NCI-H1694 treated with DMSO at 0.1 percent for 48 hours (cell line): Measurements from ENCODE around the gene GPR183.
"Not testable (repeated sequence)": the region's sequence is repeated elsewhere in the genome, so short reads cannot be mapped to it uniquely, and the experiment has no call there.

Experiments used
- DNase-seq: peaks from one replicate; lab custom pipeline; 2025; lab: John Stamatoyannopoulos, UW

GPR183 gene

GRCh38 chr13:99269627-99270241 is 37.5 kb downstream of the GPR183 start:
- peak; percentile 63 for DNase-seq

DNA sequence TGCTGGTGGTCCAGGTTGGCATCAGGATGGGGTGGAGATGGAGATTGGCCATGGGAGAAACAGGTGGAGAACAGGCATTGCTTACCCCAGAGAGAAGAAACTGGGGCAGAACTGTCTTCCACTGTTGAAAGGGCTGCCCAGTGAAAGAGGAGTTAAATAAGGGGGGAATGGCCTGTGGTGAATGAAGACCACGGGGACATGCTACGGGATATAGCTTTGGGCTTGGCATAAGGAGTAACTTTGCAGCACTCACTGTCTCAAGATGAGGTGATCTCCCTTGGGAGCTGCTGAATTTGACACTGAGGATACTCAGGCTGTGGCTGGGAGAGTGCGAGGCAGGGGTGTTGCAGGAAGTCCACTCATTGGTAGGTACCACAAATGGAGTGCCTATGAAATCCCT is 38.4 kb downstream of the GPR183 start:
- no peak for DNase-seq

DNA sequence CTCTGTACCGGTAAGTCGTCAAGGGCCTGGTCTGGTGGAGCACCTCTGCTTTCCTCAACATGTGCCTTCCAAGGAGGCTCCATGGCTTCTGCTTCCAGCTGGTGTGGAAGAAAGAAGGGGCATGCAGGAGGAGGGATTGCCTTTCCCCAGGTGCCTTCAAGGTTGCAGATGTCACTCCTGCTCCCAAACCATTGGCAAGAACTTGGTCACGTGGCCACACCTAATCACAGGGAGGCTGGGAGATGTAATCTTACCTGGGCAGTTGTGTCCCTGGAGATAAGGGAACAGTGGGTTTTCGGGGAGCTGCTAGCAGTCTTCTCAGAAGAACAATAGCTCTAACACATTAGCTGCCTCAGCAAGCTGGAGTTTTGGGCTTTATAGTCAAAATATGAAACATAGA is 39.3 kb downstream of the GPR183 start:
- DNase-seq, result no peak

- no peak for DNase-seq
These were observed 40.4 kb downstream of the GPR183 start for GRCh38 chr13:99266827-99267226.

DNA sequence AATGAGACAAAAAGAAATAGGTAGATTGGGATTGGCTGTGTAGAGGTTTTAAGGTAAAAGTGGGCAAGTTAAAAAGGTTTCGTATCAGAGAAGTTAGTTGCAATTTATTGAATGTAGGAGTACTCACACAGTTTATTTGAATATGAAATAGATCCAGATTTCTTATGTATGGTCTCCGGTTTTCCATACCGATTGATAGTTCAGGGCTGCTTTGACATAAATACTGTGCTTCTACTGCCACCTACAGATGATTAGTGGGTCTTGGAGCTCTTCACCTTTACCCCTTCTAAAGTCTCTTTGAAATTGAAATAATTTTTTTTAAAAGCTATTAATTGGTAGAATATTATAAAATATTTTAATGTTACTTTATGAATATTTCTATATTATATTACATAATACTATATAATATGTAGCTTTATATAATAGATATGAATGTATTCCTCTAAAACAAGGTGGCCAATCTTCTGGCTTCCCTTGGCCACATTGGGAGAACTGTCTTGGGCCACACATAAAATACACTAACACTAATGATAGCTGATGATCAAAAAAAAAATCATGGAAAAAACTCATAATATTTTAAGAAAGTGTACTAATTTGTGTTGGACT is 41.3 kb downstream of the GPR183 start:
- peak; percentile 53 for DNase-seq

DNA sequence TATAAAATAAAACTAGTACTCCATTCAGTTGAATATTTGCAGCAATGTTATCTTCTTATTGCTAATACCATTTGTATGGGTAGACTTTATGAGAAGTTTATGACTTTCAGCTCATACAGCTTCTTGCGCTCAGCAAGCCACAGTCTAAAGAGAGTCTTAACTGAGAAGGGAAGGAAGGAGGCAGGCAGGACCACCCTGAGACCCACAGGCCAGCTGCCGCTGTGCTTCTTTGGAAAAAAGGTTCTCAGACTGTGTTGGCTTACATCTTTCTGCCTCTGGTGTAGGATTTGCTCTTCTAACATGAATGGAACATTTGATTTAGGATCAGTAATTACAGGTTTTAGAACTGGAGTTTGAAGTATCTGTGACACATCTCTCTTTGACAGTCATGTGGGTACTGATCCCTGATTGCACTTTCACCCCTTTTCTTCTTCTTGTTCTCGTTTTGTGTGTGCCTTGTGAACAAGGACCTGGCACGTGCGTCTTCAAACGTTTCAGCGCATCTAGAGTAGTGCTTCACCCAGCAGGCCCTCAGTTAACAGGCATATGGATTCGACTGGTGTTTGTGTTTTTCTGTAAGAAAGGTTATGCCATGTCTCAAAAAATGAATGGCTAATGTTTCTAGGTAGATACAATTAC is 41.9 kb downstream of the GPR183 start:
- DNase-seq, result no peak

GRCh38 chr13:99264051-99264450 is 43.1 kb downstream of the GPR183 start:
- DNase-seq, result no peak

DNA sequence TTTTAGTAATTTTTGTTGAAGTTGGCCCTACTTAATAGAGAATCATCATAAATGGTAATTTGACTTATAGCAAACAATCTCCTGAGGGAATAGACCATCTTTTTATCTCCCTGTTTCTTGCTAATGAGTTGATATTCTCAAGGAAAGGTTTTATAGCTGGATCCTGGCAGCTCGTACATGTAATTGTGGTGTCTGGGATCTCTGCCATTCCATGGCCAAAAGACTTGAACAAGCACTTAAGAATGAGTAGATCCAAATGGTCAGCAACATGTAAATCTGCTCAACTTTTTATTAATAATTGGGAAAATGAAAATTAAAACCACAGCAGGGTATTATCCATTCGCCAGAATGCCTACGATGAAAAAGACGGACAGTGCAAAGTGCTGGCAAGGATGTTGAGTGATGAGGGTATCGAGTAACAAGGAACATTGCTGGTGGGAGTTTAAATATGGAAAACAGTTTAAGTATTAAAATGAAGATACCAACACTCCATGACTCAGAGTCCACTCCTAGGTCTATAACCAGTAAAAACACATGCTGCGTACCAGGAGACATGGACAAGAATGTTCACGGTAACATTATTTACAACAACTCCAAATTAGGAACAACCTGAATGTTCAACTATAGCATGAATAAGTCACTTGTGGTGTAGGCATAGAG is 43.9 kb downstream of the GPR183 start:
- DNase-seq, result no peak

GRCh38 chr13:99261059-99261458 is 46.1 kb downstream of the GPR183 start:
- no peak for DNase-seq

GRCh38 chr13:99260216-99260615 is 47.0 kb downstream of the GPR183 start:
- no peak for DNase-seq

DNA sequence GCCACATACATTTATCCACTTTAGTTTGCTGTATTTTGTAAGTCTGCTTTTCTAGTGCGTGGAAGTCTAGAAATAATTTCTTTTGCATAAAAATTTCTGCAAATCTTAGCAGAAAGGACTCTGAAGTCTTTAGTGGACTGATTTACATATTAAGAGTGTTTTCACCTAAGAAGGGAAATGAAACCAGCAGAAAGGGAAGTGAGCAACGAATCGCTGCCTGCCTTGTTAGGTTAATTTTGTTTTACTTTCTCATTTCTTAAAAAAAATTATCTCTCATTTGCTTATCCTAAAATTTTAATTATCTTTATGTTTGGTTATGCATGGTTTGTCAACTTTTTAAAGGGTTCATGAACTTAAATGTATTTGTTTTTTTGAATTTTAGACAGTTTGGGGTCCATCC is 48.3 kb downstream of the GPR183 start:
- DNase-seq, result no peak

DNA sequence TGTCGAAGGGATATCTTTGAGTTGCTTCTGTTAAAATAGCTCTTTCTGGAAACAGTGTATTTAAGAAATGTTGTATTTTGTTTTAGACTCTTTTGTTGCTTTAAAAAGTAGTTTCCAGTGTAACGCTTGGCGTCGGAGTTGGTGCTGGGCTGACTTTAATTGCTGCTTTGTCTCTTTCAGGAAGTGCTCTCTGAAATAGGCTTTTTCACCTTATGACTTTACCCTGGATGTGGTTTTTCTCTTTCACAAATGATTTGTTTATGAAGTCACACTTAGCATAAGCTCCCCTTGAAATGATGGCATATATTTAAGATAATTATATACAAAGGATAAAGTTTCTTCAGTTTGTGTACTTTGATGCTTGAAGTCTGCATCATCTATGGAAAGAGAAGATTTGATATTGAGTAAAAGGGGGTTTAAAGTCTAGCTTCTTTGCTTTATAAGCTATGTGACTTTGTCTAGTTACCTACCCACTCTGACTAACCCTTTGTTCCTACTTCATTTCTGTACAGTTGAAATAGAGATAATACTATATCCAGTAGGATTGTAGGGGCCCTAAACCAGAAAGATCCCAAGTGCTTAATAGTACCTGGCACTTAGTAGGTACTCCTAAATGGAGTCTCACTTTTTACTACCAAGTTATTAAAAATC is 48.9 kb downstream of the GPR183 start, which contains the start of gene GPR18:
Gene GPR18 (minus strand): TSS at position 170 of the 651 bp plus-strand sequence. CDS start 2,507 bp downstream, outside the sequence.
- no peak for DNase-seq

- no peak for DNase-seq
These were observed 49.9 kb downstream of the GPR183 start for GRCh38 chr13:99257291-99257690.

- no peak for DNase-seq
These were observed 50.5 kb downstream of the GPR183 start for GRCh38 chr13:99256709-99257108.

DNA sequence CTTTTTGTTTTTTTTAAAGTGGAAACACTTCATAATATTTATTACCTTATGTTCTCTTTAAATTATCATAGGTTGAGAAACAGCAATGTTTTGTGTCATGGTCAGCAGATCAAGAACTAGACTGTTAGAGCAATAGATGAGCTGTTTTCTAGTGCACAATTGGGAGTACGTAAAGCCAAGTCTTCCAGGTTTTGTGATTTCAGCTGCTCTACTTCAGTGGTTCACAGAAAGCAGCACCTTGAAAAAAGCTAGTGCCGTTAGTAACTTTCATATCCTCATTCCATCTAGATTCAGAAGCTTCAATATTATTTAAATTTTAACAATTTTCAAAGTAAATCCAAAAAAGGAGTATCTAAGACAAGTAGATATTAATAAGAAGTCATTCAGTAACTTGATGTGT is 50.9 kb downstream of the GPR183 start:
- DNase-seq, result no peak

DNA sequence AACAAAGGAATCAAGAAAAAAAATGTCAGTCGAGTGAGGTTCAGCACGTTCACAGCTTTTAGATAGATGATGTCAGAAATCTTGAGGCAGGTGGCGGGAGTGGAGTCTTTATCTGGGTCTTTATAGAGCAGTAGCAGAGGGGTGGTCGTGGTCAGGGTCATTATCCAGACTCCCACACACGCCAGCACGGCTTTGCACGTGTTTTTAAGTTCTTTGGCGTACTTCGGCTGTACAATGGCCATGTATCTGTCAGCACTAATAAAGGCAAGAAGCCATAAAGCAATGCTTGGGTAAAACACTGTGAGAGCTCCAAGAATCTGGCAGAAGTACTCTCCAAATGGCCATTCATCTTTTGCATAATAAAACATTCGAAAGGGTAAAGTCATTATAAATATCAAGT is 51.9 kb downstream of the GPR183 start:
- DNase-seq, result no peak

GRCh38 chr13:99254830-99255229 is 52.4 kb downstream of the GPR183 start:
- no peak for DNase-seq

DNA sequence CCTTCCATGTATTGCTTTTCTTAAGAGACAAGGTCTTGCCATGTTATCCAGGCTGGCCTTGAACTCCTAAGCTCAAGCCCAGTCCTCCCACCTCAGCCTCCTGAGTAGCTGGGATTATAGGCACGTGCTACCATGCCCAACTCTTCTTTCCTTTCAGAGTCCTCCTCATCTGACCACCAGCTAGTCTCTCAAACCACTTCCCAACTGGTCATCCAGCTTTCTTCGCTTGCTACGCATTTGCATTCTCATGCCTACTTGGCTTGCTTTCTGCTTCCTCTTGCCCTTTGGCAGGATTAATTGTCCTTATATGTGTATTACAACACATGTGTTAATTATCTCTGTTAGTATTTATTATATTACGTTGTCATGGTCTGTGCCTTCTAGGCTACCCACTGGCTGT is 55.3 kb downstream of the GPR183 start:
- DNase-seq, result no peak

DNA sequence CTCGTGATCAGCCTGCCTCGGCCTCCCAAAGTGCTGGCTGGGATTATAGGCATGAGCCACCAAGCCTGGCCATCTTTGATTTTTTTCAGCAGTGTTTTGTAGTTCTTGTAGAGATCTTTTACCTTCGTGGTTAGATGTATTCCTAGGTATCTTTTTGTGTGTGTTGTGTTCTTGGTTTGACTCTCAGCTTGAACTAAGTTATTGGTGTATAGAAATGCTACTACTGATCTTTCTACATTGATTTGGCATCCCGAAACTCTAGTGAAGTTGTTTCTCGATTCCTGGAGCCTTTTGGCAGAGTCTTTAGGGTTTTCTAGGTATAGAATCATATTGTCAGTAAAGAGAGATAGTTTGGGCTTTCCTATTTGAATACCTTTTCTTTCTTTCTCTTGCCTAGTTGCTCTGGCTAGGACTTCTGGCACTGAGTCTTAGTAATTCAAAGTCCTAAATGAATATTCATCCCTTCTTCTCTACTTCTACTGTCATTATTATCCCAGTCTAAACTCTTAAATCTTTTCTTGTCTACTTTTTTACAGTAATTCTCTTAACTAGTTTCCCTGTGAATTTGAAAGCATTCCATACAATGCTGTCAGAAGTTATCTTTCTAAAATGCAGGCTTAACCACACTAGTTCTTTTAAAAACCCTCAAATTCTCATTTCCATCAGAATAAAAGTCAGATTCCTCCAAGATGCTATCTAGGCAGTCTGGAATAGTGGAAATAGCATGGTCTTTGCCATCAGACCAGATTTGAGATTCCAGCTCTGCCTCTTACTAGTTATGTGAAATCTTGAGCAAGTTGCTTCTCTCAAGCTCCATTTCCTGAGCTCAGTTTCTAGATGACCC is 56.0 kb downstream of the GPR183 start:
- no peak for DNase-seq

DNA sequence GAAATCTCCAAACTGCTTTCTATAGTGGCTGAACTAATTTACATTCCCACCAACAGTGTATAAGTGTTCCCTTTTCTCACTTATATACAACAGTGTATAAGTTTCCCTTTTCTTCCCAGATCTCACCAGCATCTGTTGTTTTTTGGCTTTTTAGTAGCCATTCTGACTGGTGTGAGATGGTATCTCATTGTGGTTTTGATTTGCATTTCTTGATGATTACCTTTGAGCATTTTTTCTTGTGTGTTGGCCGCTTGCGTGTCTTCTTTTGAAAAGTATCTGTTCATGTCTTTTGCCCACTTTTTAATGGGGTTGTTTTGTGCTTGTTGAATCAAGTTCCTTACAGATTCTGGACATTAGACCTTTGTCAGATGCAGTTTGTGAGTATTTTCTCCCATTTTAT is 57.6 kb downstream of the GPR183 start:
- DNase-seq, result not testable (repeated sequence)

- DNase-seq, result not testable (repeated sequence)
These were observed 58.0 kb downstream of the GPR183 start for GRCh38 chr13:99249178-99249577.

DNA sequence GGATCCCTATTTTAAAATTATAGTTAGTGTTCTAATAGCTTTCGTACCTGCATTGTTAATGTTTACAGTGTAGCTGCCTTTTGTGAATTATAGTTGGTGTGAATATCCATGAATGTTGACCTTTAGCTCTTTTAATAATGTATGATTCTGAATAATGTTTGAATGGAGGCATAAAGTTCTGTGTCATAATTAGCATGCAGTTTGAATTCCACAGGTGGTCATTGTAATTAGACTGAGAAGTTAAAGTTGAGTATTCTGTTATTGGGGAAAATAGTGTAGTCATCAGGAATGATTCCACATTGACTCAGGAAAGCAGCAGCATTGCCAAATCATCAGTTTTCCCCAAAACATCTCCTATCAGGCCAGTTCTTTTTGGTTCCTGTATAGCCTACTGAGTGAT is 61.1 kb downstream of the GPR183 start:
- no peak for DNase-seq
